HepG2 (cell line): ENCODE results near the gene TARM1. TPM values are rescaled to one million over a fixed set of nuclear protein-coding genes. Genes with fewer than 3 reads are reported as not detected.

Experiments used
- ATF7-NPFF ChIP-seq: sonication (generic); formaldehyde crosslinking; IDR thresholded peaks from 2 replicates; pipeline ENCODE4 v1.8.1; 2023; ENCODE audit warnings: mild to moderate bottlenecking, low read depth, missing genetic modification reagents, moderate library complexity
- CERS6 ChIP-seq: sonication (generic); formaldehyde crosslinking; IDR thresholded peaks from 2 replicates; pipeline ENCODE4 v1.5.0; 2020; ENCODE audit warnings: missing genetic modification reagents
- CREB3 ChIP-seq: sonication (generic); formaldehyde crosslinking; IDR thresholded peaks from 2 replicates; pipeline ENCODE4 v1.5.0; 2020; ENCODE audit warnings: missing genetic modification reagents
- CTCF ChIP-seq: sonication (generic); formaldehyde crosslinking; IDR thresholded peaks from 2 replicates; pipeline ENCODE4 v1.5.0; 2020; ENCODE audit warnings: mild to moderate bottlenecking, missing genetic modification reagents, moderate library complexity
- FLYWCH1 ChIP-seq: sonication (generic); formaldehyde crosslinking; IDR thresholded peaks from 2 replicates; pipeline ENCODE4 v1.8.1; 2023; ENCODE audit warnings: mild to moderate bottlenecking, missing genetic modification reagents
- FOXM1 ChIP-seq: sonication (generic); formaldehyde crosslinking; IDR thresholded peaks from 2 replicates; pipeline ENCODE4 v1.5.0; 2020; ENCODE audit warnings: missing genetic modification reagents
- HES4 ChIP-seq: sonication (generic); formaldehyde crosslinking; IDR thresholded peaks from 2 replicates; pipeline ENCODE4 v1.9.0; 2021; ENCODE audit warnings: mild to moderate bottlenecking, missing genetic modification reagents, borderline replicate concordance
- SALL1 ChIP-seq: sonication (generic); formaldehyde crosslinking; IDR thresholded peaks from 2 replicates; pipeline ENCODE4 v1.8.0; 2022; ENCODE audit warnings: mild to moderate bottlenecking, missing genetic modification reagents
- TEAD2 ChIP-seq: sonication (generic); formaldehyde crosslinking; IDR thresholded peaks from 2 replicates; pipeline ENCODE4 v1.9.0; 2021; ENCODE audit warnings: missing genetic modification reagents
- TFDP1 ChIP-seq: IDR thresholded peaks from 2 replicates; pipeline ENCODE4 v1.6.1; 2016; ENCODE audit warnings: missing compliant biosample characterization, missing genetic modification reagents, borderline replicate concordance
- ZBTB34 ChIP-seq: sonication (generic); formaldehyde crosslinking; IDR thresholded peaks from 2 replicates; pipeline ENCODE4 v1.8.0; 2022; ENCODE audit warnings: mild to moderate bottlenecking, missing genetic modification reagents
- ZNF12 ChIP-seq: sonication (generic); formaldehyde crosslinking; IDR thresholded peaks from 2 replicates; pipeline ENCODE4 v1.5.0; 2020; ENCODE audit warnings: missing genetic modification reagents
- ZNF276 ChIP-seq: sonication (generic); formaldehyde crosslinking; IDR thresholded peaks from 2 replicates; pipeline ENCODE4 v1.4.0; 2020; ENCODE audit warnings: mild to moderate bottlenecking, low read depth, missing genetic modification reagents
- ZNF552 ChIP-seq: sonication (generic); formaldehyde crosslinking; IDR thresholded peaks from 2 replicates; pipeline ENCODE4 v1.9.0; 2022; ENCODE audit warnings: missing genetic modification reagents, mild to moderate bottlenecking, borderline replicate concordance
- ZNF564 ChIP-seq: sonication (generic); formaldehyde crosslinking; IDR thresholded peaks from 2 replicates; pipeline ENCODE4 v1.8.1; 2023; ENCODE audit warnings: mild to moderate bottlenecking, missing genetic modification reagents
- ZNF724P ChIP-seq: sonication (generic); formaldehyde crosslinking; IDR thresholded peaks from 2 replicates; pipeline ENCODE4 v1.8.0; 2022; ENCODE audit warnings: missing genetic modification reagents, borderline replicate concordance
- ZNF770 ChIP-seq: sonication (generic); formaldehyde crosslinking; IDR thresholded peaks from 2 replicates; pipeline ENCODE4 v1.5.0; 2020; ENCODE audit warnings: mild to moderate bottlenecking, missing genetic modification reagents
- polyA plus RNA-seq, 8 experiments: library from polyadenylated mRNA; depleted of rRNA in 3 of 8; stranded (reverse) in 7 of 8; unstranded in 1 of 8; fragments of >200 nt; fragmentation: Illumina TruSeq in 4 of 8; extraction: Trizol in 4 of 8; gene quantifications; 2 replicates each; pipeline versions ENCODE4 v1.2.1 to v1.2.3, GENCODE V29; 2011 to 2016; ENCODE audit warnings: low read depth in 4 of 8, missing spikeins in 1 of 8, mixed read lengths in 1 of 8; ENCODE audit not compliant: insufficient read depth in 1 of 8
- total RNA-seq, 5 experiments: library from RNA; depleted of rRNA; stranded (reverse); fragments of >200 nt; fragmentation: Illumina TruSeq; extraction: Trizol; gene quantifications; 2 replicates each; pipeline ENCODE4 v1.2.3, GENCODE V29; 2016; ENCODE audit warnings: low read depth in 1 of 5

Gene TARM1
- total and polyA plus RNA-seq, 2 of the 13 experiments (the other 11 are each of a cell fraction or from before 2014, with no cell fraction given), result not detected

- TF ChIP-seq CERS6 (CRISPR knock-in tag), result peak; percentile 90; the same call in 1 of the 2 replicates
- peak; percentile 71 for TF ChIP-seq SALL1
- TF ChIP-seq ZNF276, result peak; percentile 38; the same call in 1 of the 2 replicates
- TF ChIP-seq CTCF (CRISPR knock-in tag), result peak; percentile 41; the same call in 1 of the 2 replicates
- peak; percentile 79; the same call in 1 of the 2 replicates for TF ChIP-seq ZNF552 (CRISPR knock-in tag)
- peak; percentile 84; the same call in 1 of the 2 replicates for TF ChIP-seq TFDP1
- TF ChIP-seq ZNF724P (CRISPR knock-in tag), result peak; percentile 71; the same call in 1 of the 2 replicates
- TF ChIP-seq ATF7-NPFF, result peak; percentile 95
- peak; percentile 71; the same call in 1 of the 2 replicates for TF ChIP-seq FLYWCH1
- peak; percentile 70; the same call in 1 of the 2 replicates for TF ChIP-seq HES4
- TF ChIP-seq ZNF564, result peak; percentile 69; the same call in 1 of the 2 replicates
- TF ChIP-seq ZBTB34, result 0 out of 2 replicates have a peak, but pooled peaks have one; percentile 30
- TF ChIP-seq FOXM1 (CRISPR knock-in tag), result 0 out of 2 replicates have a peak, but pooled peaks have one; percentile 64
- 0 out of 2 replicates have a peak, but pooled peaks have one; percentile 20 for TF ChIP-seq ZNF12 (CRISPR knock-in tag)
- TF ChIP-seq ZNF770 (CRISPR knock-in tag), result peak; percentile 96
- peak; percentile 89 for TF ChIP-seq CREB3 (CRISPR knock-in tag)
- TF ChIP-seq TEAD2, result peak; percentile 88; the same call in 1 of the 2 replicates
These were observed 14.9 kb upstream of the TARM1 start (continued) for GRCh38 chr19:54095859-54096616.
